LNCaP clone FGC (cell line): ENCODE data around the gene TCERG1L.

Experiments used
- DNase-seq: peaks from one replicate; pipeline ENCODE4 v3.0.0-alpha.2; 2011; ENCODE audit warnings: low read depth
- H3K4me3 ChIP-seq: 2 replicates; pipeline ENCODE4 v1.5.1; 2011; ENCODE audit warnings: mild to moderate bottlenecking, low read depth, low read length, control low read depth
- TF ChIP-seq, protein P1 (sequence below): IDR thresholded peaks from 2 replicates; pipeline ENCODE4 v1.5.1; 2012; ENCODE audit warnings: mild to moderate bottlenecking; ENCODE audit not compliant: control insufficient read depth, insufficient read depth; ENCODE audit errors: extremely low read depth

Gene TCERG1L

DNA sequence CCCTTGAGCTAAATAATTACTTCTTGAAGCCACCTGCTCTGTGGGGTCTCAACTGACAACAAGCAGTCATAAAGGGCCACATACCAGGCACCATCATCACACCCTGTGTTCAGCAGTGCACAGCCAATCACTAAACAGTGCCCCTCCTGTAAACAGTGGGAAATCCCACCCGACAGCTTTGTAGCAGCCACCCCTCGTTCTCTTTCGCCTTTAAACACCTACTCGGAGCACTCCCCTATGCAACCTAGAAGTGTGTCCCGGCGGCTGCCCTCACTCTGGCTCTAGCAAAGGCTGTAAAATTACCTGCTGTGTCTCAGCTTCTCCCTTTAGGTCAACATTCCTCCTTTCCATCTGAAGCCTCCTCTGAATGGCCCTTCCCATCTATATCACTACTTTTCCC is 111.9 kb downstream of the TCERG1L start:
- TF ChIP-seq, protein P1, sequence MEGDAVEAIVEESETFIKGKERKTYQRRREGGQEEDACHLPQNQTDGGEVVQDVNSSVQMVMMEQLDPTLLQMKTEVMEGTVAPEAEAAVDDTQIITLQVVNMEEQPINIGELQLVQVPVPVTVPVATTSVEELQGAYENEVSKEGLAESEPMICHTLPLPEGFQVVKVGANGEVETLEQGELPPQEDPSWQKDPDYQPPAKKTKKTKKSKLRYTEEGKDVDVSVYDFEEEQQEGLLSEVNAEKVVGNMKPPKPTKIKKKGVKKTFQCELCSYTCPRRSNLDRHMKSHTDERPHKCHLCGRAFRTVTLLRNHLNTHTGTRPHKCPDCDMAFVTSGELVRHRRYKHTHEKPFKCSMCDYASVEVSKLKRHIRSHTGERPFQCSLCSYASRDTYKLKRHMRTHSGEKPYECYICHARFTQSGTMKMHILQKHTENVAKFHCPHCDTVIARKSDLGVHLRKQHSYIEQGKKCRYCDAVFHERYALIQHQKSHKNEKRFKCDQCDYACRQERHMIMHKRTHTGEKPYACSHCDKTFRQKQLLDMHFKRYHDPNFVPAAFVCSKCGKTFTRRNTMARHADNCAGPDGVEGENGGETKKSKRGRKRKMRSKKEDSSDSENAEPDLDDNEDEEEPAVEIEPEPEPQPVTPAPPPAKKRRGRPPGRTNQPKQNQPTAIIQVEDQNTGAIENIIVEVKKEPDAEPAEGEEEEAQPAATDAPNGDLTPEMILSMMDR = no peak
- H3K4me3 ChIP-seq = no peak overlapping the region
- DNase-seq = no peak

DNA sequence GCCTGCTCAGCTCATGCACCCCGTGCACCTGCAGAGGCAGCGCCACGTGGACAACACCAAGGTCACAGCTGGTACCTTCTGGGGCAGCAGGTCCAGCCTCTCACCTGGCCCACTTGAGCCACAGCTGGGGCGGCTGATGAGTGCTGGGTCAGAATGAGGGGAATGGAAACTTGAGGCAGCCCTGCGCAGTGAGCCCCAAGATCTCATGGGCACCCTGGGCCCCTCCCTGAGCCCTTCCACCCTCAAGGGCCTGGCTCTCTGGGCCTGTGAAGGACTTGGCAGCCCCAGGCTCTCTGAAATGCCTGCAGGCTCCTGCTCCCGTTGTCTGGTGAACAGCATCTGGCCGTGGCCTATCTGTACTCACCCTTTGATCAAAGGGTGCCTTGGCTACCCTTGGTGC is 112.7 kb downstream of the TCERG1L start:
- TF ChIP-seq, protein P1 = no peak
- H3K4me3 ChIP-seq = no peak overlapping the region
- DNase-seq = no peak

DNA sequence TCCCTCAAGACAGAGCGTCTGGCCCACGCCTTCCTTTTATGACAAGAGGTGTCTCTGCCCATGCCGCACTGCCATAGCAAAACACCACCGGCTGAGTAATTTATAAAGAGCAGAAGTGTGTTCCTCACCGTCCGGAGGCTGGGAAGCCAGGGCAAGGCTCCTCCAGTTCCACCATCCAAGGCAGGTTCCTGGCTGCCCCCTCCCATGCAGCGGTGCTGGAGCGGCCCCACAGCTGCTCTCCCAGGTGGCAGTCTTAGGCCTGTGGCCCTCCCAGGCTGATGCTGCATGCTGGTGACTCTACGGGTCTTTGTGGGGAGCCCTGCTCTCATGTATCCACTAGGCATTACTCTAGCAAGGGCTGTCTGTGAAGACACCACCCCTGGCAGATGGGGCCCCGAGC is 113.1 kb downstream of the TCERG1L start:
- no peak for DNase-seq
- H3K4me3 ChIP-seq = no peak overlapping the region
- TF ChIP-seq, protein P1 = no peak

DNA sequence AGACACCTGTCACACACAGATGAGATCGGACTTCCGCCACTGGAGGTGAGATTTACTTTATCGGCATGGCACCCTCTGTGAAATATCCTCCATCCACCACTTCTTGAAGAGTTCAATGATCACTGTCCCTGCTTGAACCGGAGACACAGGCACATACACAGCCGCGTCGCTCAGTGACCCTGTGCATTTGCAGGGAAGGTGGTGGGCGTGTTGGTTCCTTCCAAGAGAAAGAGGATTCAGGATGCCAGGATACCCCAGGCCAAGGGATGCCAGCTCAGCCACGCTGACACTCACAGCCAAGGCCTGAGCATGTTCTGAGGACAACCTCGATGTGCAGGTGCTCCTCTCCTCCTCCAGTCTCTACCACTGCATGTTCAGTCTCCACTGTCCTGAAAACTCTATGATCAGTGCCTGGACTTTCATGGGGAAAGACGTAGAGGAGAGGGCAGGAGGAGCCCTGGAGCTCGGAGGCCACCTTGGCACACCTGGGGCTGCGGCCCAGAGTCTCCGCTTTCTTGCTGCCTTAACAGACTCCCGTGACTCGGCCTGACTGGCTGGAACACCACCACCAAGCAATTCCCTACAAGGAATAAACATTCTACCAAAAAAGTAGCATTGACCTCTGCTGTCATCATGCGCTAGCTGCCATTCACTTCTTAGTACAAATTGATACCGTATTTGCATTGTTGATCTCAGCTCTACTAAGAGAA is 115.2 kb downstream of the TCERG1L start:
- TF ChIP-seq, protein P1 = no peak
- DNase-seq = no peak
- no peak overlapping the region for H3K4me3 ChIP-seq

DNA sequence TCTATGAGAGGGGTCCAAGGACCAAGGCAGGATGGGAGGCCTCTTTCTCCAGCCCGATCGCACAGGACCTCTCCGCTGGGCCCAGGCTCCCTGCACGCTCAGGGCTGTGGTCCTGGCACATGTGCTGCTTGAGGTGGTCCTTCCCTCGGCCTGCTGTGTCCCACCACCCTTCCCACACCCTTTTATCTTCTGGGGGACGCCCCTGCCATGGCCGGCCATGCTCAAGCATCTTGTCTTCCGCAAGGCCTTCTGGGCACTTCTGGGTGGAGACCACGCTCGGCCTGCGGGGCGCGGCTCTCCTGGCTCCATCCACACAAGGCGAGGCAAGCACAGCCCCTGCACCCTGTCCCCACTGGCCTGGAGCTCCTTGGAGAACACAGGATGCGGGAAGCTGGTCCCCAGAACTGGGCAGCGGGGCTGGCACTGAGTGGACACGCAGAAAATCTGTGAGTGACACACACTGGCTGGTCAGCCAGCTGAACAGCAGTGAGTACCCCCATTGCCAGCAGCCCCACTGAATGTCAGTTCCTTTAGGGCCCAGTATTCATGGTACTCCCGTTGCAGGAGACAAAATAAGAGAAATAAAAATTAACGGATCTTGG is 115.9 kb downstream of the TCERG1L start:
- no peak for DNase-seq
- TF ChIP-seq, protein P1 = no peak
- H3K4me3 ChIP-seq = no peak overlapping the region

DNA sequence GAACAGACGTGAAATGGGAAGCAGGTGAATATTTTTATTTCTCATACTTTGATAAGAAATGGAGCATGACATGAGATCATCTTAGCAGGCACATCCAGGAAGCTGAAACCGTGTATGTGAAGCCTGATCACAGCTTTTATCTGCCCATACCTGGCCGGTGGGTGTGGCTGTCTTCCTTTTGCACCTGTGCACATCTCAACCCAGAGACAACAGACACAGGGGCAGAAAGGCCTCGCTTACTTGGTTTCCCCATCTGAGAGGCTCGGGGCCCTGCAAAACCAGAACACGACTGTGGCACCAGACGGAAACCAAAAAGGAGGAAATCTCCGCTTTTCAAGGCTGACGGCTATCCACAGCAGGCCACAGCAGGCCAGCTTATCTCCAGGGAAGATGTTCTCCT is 116.4 kb downstream of the TCERG1L start:
- H3K4me3 ChIP-seq = no peak overlapping the region
- TF ChIP-seq, protein P1 = no peak
- DNase-seq = no peak

DNA sequence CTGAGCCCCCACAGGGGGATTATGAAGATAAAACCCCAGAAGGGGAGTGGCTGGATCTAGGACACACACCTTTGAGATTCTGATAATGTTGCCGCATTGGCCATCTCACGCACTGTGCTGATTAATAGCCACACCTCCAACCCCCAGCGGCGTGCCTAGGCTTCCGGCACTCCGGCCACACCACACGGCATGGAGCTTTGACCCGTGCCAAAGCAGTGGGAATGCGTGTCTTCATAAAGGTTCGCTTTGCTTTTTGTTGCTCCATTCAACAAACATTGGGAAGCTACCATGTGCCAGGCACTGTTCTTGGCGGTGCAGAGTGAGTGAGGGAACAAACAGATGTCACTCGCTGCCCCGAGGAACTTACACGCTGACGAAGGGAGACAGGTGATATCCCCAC is 117.6 kb downstream of the TCERG1L start:
- TF ChIP-seq, protein P1 = no peak
- no peak overlapping the region for H3K4me3 ChIP-seq
- DNase-seq = no peak
